Measurements from ENCODE around the gene NEU4.

NEU4 gene

GRCh38 chr2:241848761-241849615 is 40.0 kb downstream of the NEU4 start:
- no peak for DNase-seq
- Histone ChIP-seq H3K36me3 (ENCODE audit: control insufficient read depth in 4 of 4, insufficient read depth in 4 of 4, low read length in 3 of 4) (no peaks in the 10 kb centered on the region), H3K27me3 (replicated peaks in 2 of 5; ENCODE audit: control insufficient read depth in 4 of 5, insufficient read depth in 5 of 5, low read length in 4 of 5) (peaks cover 0 to 4% (median 0%) of the 10 kb centered on the region in 5 experiments)

GRCh38 chr2:241849616-241850543 is 40.9 kb downstream of the NEU4 start:
- ChIA-PET POLR2A (no interaction called here), CTCF (interaction anchor here (0.8 to 1.2 kb wide), 2 partner anchors 18 to 33 kb away, joined by 3 read pairs; no protein-coding TSS in a partner anchor)
- DNase-seq = no peak

More at GRCh38 chr2:241848761-241849615, 40.0 kb downstream of the NEU4 start:
- POLR2A ChIA-PET = no interaction called here
- Histone ChIP-seq H3K9me3 (ENCODE audit: control extremely low read depth in 1 of 5, control insufficient read depth in 4 of 5, insufficient read depth in 2 of 5, low read depth in 1 of 5, low read length in 4 of 5) (no peaks in the 10 kb centered on the region), H3K4me1 (ENCODE audit: control extremely low read depth in 1 of 4, control insufficient read depth in 4 of 4, insufficient read depth in 4 of 4, low read length in 3 of 4) (peaks cover 0 to 23% (median 18%) of the 10 kb centered on the region in 4 experiments), H3K4me3 (ENCODE audit: control insufficient read depth in 1 of 7, extremely low read depth in 1 of 7, insufficient read depth in 4 of 7, low read depth in 2 of 7, low read length in 6 of 7) (no peak overlapping the region), H3K27ac (ENCODE audit: insufficient read depth in 1 of 2, low read depth in 1 of 2, low read length in 2 of 2, poor library complexity in 1 of 2, severe bottlenecking in 2 of 2) (no peak overlapping the region)
- CTCF ChIA-PET = no interaction called here
- WGBS (ENCODE audit: insufficient coverage) = 98% methylated on average over 29 of the region's 39 CpGs

GRCh38 chr2:241850544-241851324 is 41.7 kb downstream of the NEU4 start:
- H3K4me1 ChIP-seq (ENCODE audit: control extremely low read depth in 1 of 4, control insufficient read depth in 4 of 4, insufficient read depth in 4 of 4, low read length in 3 of 4) = peaks cover 0 to 26% (median 19%) of the 10 kb centered on the region in 4 experiments
- H3K4me3 ChIP-seq (ENCODE audit: control insufficient read depth in 1 of 7, extremely low read depth in 1 of 7, insufficient read depth in 4 of 7, low read depth in 2 of 7, low read length in 6 of 7) = no peak overlapping the region
- ChIA-PET POLR2A (no interaction called here), CTCF (interaction anchor here (0.8 to 1.2 kb wide), 3 partner anchors 8 to 34 kb away, joined by 3 read pairs; no protein-coding TSS in a partner anchor)
- no peak for DNase-seq
- 96% methylated on average over 26 of the region's 27 CpGs for WGBS (ENCODE audit: insufficient coverage)
- no peaks in the 10 kb centered on the region for H3K27me3 ChIP-seq (replicated peaks in 2 of 5; ENCODE audit: control insufficient read depth in 4 of 5, insufficient read depth in 5 of 5, low read length in 4 of 5)
- H3K27ac ChIP-seq (ENCODE audit: insufficient read depth in 1 of 2, low read depth in 1 of 2, low read length in 2 of 2, poor library complexity in 1 of 2, severe bottlenecking in 2 of 2) = no peak overlapping the region
- no peaks in the 10 kb centered on the region for H3K36me3 ChIP-seq (ENCODE audit: control insufficient read depth in 4 of 4, insufficient read depth in 4 of 4, low read length in 3 of 4)
- H3K9me3 ChIP-seq (ENCODE audit: control extremely low read depth in 1 of 5, control insufficient read depth in 4 of 5, insufficient read depth in 2 of 5, low read depth in 1 of 5, low read length in 4 of 5) = no peaks in the 10 kb centered on the region

More at GRCh38 chr2:241849616-241850543, 40.9 kb downstream of the NEU4 start:
- H3K27ac ChIP-seq (ENCODE audit: insufficient read depth in 1 of 2, low read depth in 1 of 2, low read length in 2 of 2, poor library complexity in 1 of 2, severe bottlenecking in 2 of 2) = no peak overlapping the region
- no peaks in the 10 kb centered on the region for H3K9me3 ChIP-seq (ENCODE audit: control extremely low read depth in 1 of 5, control insufficient read depth in 4 of 5, insufficient read depth in 2 of 5, low read depth in 1 of 5, low read length in 4 of 5)
- H3K4me1 ChIP-seq (ENCODE audit: control extremely low read depth in 1 of 4, control insufficient read depth in 4 of 4, insufficient read depth in 4 of 4, low read length in 3 of 4) = peaks cover 0 to 23% (median 19%) of the 10 kb centered on the region in 4 experiments
- H3K4me3 ChIP-seq (ENCODE audit: control insufficient read depth in 1 of 7, extremely low read depth in 1 of 7, insufficient read depth in 4 of 7, low read depth in 2 of 7, low read length in 6 of 7) = no peak overlapping the region
- 100% methylated on average over 4 of the region's 16 CpGs for WGBS (ENCODE audit: insufficient coverage)
- peaks cover 0 to 4% (median 0%) of the 10 kb centered on the region in 5 experiments for H3K27me3 ChIP-seq (replicated peaks in 2 of 5; ENCODE audit: control insufficient read depth in 4 of 5, insufficient read depth in 5 of 5, low read length in 4 of 5)
- H3K36me3 ChIP-seq (ENCODE audit: control insufficient read depth in 4 of 4, insufficient read depth in 4 of 4, low read length in 3 of 4) = no peaks in the 10 kb centered on the region

- no peak for DNase-seq
- H3K9me3 ChIP-seq (ENCODE audit: control extremely low read depth in 1 of 5, control insufficient read depth in 4 of 5, insufficient read depth in 2 of 5, low read depth in 1 of 5, low read length in 4 of 5) = no peaks in the 10 kb centered on the region
- H3K27me3 ChIP-seq (replicated peaks in 2 of 5; ENCODE audit: control insufficient read depth in 4 of 5, insufficient read depth in 5 of 5, low read length in 4 of 5) = no peaks in the 10 kb centered on the region
- no peak overlapping the region for H3K27ac ChIP-seq (ENCODE audit: insufficient read depth in 1 of 2, low read depth in 1 of 2, low read length in 2 of 2, poor library complexity in 1 of 2, severe bottlenecking in 2 of 2)
- ChIA-PET CTCF (interaction anchor here (1.0 to 1.2 kb wide), 2 partner anchors 9 to 34 kb away, joined by 3 read pairs; no protein-coding TSS in a partner anchor), POLR2A (no interaction called here)
- H3K4me1 ChIP-seq (ENCODE audit: control extremely low read depth in 1 of 4, control insufficient read depth in 4 of 4, insufficient read depth in 4 of 4, low read length in 3 of 4) = peaks cover 0 to 26% (median 19%) of the 10 kb centered on the region in 4 experiments
- H3K4me3 ChIP-seq (ENCODE audit: control insufficient read depth in 1 of 7, extremely low read depth in 1 of 7, insufficient read depth in 4 of 7, low read depth in 2 of 7, low read length in 6 of 7) = no peak overlapping the region
- no peaks in the 10 kb centered on the region for H3K36me3 ChIP-seq (ENCODE audit: control insufficient read depth in 4 of 4, insufficient read depth in 4 of 4, low read length in 3 of 4)
- WGBS (ENCODE audit: insufficient coverage) = 98% methylated on average over 9 of the region's 26 CpGs
Observed at GRCh38 chr2:241851325-241852115, 42.5 kb downstream of the NEU4 start.

DNA sequence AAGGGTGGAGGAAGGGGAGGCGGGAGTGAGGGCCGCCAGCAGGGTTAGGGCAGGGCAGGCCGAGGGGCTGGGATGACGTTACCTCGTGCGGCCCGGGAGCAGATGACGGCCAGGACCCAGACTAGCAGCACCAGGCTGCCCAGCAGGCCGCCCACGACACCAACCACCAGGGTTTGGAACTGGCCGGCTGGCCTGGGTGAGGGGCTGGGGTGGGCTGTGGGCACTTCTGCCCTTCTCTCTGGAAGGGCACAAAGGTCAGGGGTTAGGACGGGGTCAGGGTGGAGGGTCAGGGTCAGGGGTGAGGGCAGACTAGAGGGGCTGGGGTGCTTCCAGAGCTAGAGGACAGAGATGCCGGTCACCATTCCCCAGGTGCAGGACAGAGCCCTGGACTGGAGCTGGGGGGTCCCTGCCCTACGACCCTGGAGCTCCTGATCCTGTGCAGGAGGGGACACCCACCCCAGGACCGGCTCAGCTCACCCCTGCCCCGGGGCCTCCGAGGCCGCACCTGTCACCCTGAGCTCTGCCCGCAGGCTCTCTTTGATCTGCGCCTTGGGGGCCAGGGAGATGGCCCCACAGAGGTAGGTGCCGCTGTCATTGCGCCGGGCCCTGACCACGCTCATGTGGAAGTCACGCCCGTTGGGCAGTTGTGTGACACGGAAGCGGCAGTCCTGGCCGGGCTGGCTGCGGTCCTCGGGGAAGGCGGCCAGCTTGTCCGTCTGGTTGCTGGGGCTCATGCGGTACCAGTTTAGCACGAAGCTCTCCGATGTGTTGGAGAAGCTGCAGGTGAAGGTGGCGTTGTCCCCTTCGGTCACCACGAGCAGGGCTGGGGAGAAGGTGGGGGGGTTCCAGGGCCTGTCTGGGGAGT is 43.4 kb downstream of the NEU4 start:
- ChIA-PET POLR2A (no interaction called here), CTCF (interaction anchor here (1.1 kb wide), 1 partner anchor 8 kb away, joined by 4 read pairs; no protein-coding TSS in a partner anchor)
- no peak overlapping the region for H3K27ac ChIP-seq (ENCODE audit: insufficient read depth in 1 of 2, low read depth in 1 of 2, low read length in 2 of 2, poor library complexity in 1 of 2, severe bottlenecking in 2 of 2)
- peaks cover 0 to 26% (median 19%) of the 10 kb centered on the region in 4 experiments for H3K4me1 ChIP-seq (ENCODE audit: control extremely low read depth in 1 of 4, control insufficient read depth in 4 of 4, insufficient read depth in 4 of 4, low read length in 3 of 4)
- no peak overlapping the region for H3K4me3 ChIP-seq (ENCODE audit: control insufficient read depth in 1 of 7, extremely low read depth in 1 of 7, insufficient read depth in 4 of 7, low read depth in 2 of 7, low read length in 6 of 7)
- no peaks in the 10 kb centered on the region for H3K9me3 ChIP-seq (ENCODE audit: control extremely low read depth in 1 of 5, control insufficient read depth in 4 of 5, insufficient read depth in 2 of 5, low read depth in 1 of 5, low read length in 4 of 5)
- no peak for DNase-seq
- WGBS (ENCODE audit: insufficient coverage) = 96% methylated on average over 35 of the region's 39 CpGs
- H3K36me3 ChIP-seq (ENCODE audit: control insufficient read depth in 4 of 4, insufficient read depth in 4 of 4, low read length in 3 of 4) = no peaks in the 10 kb centered on the region
- no peaks in the 10 kb centered on the region for H3K27me3 ChIP-seq (replicated peaks in 2 of 5; ENCODE audit: control insufficient read depth in 4 of 5, insufficient read depth in 5 of 5, low read length in 4 of 5)

Measured in common myeloid progenitor, CD34-positive (primary cell).